Astrocyte of the spinal cord (primary cell): ENCODE data around the gene TRUB2.

Source experiments
- DNase-seq: peaks from one replicate; pipeline ENCODE4 v3.0.0; 2011; ENCODE audit warnings: low read depth, low spot score
- H3K4me3 ChIP-seq: 2 replicates; pipeline ENCODE4 v1.5.1; 2011; ENCODE audit warnings: low read depth, mild to moderate bottlenecking, low read length, moderate library complexity
- in situ Hi-C: cut with HindIII; loops from 2 replicates; pipeline ENCODE4 v1.10.0; 2017; ENCODE audit warnings: low sequenced_read_pairs
- TF ChIP-seq, protein P1 (sequence below): IDR thresholded peaks from 2 replicates; pipeline ENCODE4 v1.5.1; 2012; ENCODE audit warnings: low read depth, mild to moderate bottlenecking, low read length, inconsistent platforms

Gene TRUB2

DNA sequence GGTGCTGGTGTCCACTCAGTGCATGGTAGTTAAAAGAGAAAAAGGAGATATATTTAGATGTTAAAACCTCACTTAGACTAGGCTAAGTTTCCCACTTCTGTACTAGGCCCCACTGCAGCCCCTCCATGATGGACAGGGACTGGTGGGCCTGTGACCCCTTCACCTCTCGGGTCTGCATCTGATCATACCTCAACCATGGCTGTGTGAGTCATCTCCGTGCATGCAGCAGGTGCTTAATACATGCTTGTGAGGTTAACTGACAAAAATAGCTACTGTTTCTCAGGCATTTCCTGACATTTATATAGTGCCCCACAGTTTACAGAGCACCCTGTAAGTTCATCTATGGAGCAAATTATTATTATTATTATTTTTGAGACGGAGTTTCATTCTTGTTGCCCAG, 40.5 kb upstream of the TRUB2 start:
- H3K4me3 ChIP-seq, result no peak overlapping the region
- DNase-seq, result no peak
- in situ Hi-C loops, result no loop called here

DNA sequence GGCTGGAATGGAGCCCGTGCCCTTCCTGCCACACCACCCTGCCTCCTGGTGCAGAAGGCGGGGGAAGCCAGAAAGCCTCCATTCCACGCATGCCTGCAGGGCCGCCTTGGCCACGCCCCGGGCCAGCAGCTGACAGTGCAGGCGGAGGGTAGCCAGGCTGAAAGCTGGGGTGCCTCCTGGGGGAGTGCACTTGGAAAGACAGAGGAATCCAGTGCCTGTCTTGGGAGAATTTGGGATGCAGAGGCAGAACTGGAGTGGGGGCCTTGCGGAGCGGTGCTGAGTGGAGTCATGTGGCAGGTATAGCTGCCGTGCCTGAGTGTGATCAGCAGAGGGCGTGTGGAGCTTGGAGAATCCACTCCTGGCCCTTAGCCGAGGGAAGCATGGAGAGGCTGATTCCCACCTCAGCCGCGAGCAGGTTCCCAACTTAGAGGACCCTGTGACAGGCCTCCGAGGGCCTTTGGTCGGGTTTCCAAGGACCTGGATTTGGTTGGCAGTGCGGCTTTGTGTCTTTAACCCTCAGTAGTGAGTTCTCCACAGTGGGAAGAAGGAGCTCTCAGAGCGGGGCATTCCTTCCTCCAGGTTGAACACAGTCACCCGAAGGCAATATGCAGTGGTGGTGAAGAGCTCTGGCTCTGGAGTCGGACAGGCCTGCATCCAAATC, 39.9 kb upstream of the TRUB2 start:
- peak overlapping the region; percentile 34 for H3K4me3 ChIP-seq
- TF ChIP-seq, protein P1, sequence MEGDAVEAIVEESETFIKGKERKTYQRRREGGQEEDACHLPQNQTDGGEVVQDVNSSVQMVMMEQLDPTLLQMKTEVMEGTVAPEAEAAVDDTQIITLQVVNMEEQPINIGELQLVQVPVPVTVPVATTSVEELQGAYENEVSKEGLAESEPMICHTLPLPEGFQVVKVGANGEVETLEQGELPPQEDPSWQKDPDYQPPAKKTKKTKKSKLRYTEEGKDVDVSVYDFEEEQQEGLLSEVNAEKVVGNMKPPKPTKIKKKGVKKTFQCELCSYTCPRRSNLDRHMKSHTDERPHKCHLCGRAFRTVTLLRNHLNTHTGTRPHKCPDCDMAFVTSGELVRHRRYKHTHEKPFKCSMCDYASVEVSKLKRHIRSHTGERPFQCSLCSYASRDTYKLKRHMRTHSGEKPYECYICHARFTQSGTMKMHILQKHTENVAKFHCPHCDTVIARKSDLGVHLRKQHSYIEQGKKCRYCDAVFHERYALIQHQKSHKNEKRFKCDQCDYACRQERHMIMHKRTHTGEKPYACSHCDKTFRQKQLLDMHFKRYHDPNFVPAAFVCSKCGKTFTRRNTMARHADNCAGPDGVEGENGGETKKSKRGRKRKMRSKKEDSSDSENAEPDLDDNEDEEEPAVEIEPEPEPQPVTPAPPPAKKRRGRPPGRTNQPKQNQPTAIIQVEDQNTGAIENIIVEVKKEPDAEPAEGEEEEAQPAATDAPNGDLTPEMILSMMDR, result peak; percentile 90
- in situ Hi-C loops, result no loop called here
- DNase-seq, result peak; percentile 80

More for the DNA sequence above, 40.5 kb upstream of the TRUB2 start:
- TF ChIP-seq, protein P1, result no peak

DNA sequence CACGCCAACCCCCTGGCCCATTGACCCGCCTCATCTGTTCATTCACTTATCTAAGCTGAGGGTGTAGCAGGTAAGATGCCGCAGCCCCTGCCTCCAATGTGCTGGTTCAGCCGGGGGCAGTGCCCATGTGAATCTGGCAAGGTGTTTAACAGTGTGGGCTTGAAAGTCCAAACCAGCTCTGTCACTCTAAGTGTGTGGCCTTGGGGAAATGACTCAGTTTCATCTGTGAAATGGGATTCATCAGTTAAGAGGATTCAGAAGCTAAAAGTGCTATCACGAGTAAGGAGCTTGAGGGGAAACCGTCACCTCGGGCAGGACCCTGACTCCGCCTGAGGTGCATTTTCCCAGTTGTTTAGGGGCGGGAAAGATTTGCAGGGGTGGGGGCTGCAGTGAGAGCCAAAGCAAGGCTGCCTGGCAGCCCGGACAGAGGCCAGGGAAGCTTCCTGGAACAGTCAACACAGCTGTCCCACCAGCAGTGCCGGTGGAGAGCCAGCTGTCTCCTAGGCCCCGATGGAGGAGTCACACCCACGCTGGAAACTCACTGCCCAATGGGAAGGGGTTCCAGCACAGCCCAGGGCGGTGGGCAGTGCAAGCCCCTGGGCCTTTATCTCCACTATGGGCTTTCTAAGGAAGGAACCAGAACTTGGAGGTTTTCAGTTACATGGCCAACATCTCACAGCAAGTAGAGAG, 39.2 kb upstream of the TRUB2 start:
- peak; percentile 13 for DNase-seq
- TF ChIP-seq, protein P1, result no peak
- in situ Hi-C loops, result no loop called here
- peak overlapping the region; percentile 34 for H3K4me3 ChIP-seq

DNA sequence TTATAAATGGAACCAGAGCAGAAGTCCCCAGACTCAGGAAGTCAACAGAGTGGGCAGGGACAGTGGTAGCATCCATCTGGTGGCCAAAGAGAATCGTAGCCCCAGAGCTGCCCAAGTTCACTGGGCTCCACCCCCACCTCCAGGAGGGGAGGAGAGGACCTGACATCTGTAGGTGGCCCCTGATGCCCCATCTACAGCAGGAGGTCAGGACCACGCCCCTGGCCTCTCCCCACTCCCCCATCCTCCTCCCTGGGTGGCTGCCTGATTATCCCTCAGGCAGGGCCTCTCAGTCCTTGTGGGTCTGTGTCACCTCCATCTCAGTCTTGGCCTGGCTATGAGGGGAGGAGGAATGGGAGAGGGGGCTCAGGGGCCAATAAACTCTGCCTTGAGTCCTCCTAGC, 38.6 kb upstream of the TRUB2 start:
- no peak for DNase-seq
- H3K4me3 ChIP-seq, result no peak overlapping the region
- TF ChIP-seq, protein P1, result no peak
- in situ Hi-C loops, result no loop called here

DNA sequence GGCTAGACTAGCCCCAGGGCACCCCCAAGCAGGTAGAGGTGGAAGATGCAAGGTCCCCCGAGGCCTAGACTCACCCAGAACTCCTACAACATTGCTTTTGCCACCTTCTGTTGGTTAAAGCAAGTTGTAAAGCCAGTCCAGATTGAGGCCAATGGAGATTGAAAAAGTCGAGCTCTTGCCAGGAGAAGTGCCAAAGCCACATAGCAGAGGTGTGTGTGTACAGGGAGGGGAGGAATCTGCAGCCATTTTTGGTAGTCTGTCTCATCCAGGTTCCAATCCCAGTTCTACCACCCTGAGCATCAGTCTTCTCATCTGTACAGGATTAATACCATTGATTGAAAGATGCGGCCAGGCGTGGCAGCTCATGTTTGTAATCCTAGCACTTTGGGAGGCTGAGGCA, 36.6 kb upstream of the TRUB2 start:
- in situ Hi-C loops, result no loop called here
- H3K4me3 ChIP-seq, result no peak overlapping the region
- DNase-seq, result no peak
- TF ChIP-seq, protein P1, result no peak

DNA sequence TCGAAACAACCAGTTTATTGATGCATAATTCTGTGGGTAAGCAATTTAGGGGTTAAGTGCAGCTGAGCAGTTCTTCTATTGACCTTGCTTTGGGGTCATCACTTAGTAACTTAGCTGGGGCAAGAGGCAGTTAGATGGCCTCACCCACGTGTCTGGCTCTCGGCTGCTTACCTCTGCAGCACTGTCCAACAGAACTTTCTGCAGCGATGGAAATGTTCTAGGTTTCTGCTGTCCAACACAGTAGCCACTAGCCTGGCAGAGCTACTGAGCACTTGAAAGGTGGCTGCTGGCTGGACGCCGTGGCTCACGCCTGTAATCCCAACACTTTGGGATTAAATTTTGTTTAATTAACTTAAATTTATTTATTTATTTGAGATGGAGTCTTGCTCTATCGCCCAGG, 35.8 kb upstream of the TRUB2 start:
- in situ Hi-C loops, result no loop called here

More for the DNA sequence above, 35.8 kb upstream of the TRUB2 start:
- TF ChIP-seq, protein P1, result no peak
- DNase-seq, result no peak
- H3K4me3 ChIP-seq, result no peak overlapping the region
